Esophagus muscularis mucosa (tissue), 4 donors: ENCODE results near the gene ATP11A. TPM values are rescaled to one million over a fixed set of nuclear protein-coding genes. Genes with fewer than 3 reads are reported as not detected.

Source experiments
- DNase-seq: peaks from one replicate; pipeline ENCODE4 v3.0.0-alpha.2; 2017; ENCODE audit errors: extremely low spot score
- H3K27ac ChIP-seq, 4 donors: fragments of 200-600 bp; sonication (generic); replicated peaks in 1 of 4; 1 replicate in 3 of 4; 2 replicates in 1 of 4; pipeline ENCODE4 v1.5.1; 2016 to 2019; ENCODE audit warnings: mild to moderate bottlenecking in 1 of 4
- H3K27me3 ChIP-seq, 4 donors: fragments of 200-600 bp; sonication (generic); one replicate each; pipeline versions ENCODE4 v1.5.1 to v1.6.0; 2016 to 2019
- H3K36me3 ChIP-seq, 4 donors: fragments of 200-600 bp; sonication (generic); one replicate each; pipeline ENCODE4 v1.5.1; 2016 to 2019
- H3K4me1 ChIP-seq, 4 donors: fragments of 200-600 bp; sonication (generic); one replicate each; pipeline ENCODE4 v1.5.1; 2016 to 2019
- H3K4me3 ChIP-seq, 4 donors: fragments of 200-600 bp; sonication (generic); 1 replicate in 2 of 4; 2 replicates in 2 of 4; pipeline ENCODE4 v1.5.1; 2016 to 2019; ENCODE audit warnings: mild to moderate bottlenecking in 4 of 4, moderate library complexity in 1 of 4
- H3K9me3 ChIP-seq, 4 donors: fragments of 200-600 bp; sonication (generic); 1 replicate in 3 of 4; 2 replicates in 1 of 4; pipeline ENCODE4 v1.5.1; 2016 to 2019
- EP300 ChIP-seq: sonication (generic); formaldehyde crosslinking; IDR thresholded peaks from one replicate; pipeline ENCODE4 v1.6.1; 2017; ENCODE audit warnings: antibody characterized with exemption
- POLR2A ChIP-seq: fragments of 450-650 bp; IDR thresholded peaks from one replicate; pipeline ENCODE4 v1.6.1; 2017; ENCODE audit warnings: antibody characterized with exemption, moderate library complexity, mild to moderate bottlenecking, low read depth
- POLR2AphosphoS5 ChIP-seq, 2 donors: sonication (generic); formaldehyde crosslinking; IDR thresholded peaks; one replicate each; pipeline ENCODE4 v1.6.1; 2017; ENCODE audit warnings: antibody characterized with exemption in 2 of 2
- WGBS: methylation state at CpG from one replicate; pipeline ENCODE4 v1.1.5; 2018; 5-methylcytosine and 5-hydroxymethylcytosine counted together
- intact Hi-C: fragments of 100-400 bp; cut with DNase I; formaldehyde crosslinking; loops from one replicate; pipeline ENCODE4 v1.15.1; 2023
- total RNA-seq, 4 donors: library from RNA; depleted of rRNA; stranded (reverse); fragments of >200 nt; gene quantifications; one replicate each; pipeline versions ENCODE4 v1.1.0 to v1.2.1, GENCODE V29; 2016
- TF ChIP-seq, protein P1 (sequence below), 3 experiments: fragments of 200-600 bp in 2 of 3; fragments of 450-650 bp in 1 of 3; sonication (generic) in 2 of 3; IDR thresholded peaks; one replicate each; pipeline ENCODE4 v1.5.1; 2017 to 2019; ENCODE audit warnings: antibody characterized with exemption in 3 of 3, mild to moderate bottlenecking in 2 of 3, moderate library complexity in 1 of 3

The ATP11A gene
- total RNA-seq, 4 donors from 2014 or later: 11.2 to 27.8 (median 14.3) TPM

DNA sequence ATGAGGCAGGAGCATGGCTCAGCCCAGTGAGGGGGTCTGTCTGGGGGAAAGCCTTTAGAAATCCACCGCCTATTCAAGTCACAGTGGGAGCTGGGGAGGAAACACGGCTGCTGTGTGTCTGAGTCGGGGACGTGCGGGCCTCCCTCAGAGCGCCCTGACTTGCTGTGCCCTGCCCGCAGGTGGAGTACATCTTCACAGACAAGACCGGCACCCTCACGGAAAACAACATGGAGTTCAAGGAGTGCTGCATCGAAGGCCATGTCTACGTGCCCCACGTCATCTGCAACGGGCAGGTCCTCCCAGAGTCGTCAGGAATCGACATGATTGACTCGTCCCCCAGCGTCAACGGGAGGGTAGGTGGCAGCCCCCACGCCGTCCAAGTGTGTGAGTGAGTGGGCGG is 141.4 kb downstream of the ATP11A start:
- Histone ChIP-seq H3K27ac (no peak overlapping the region), H3K4me3 (no peak overlapping the region), H3K4me1 (no peaks in the 10 kb centered on the region), H3K27me3 (no peaks in the 10 kb centered on the region), H3K36me3 (peaks cover 48 to 97% (median 84%) of the 10 kb centered on the region in 4 donors), H3K9me3 (no peaks in the 10 kb centered on the region)
- no peak for DNase-seq
- TF ChIP-seq POLR2AphosphoS5 (IDR thresholded peaks at IDR 0.05) (no peak), EP300 (no peak), POLR2A (no peak)
- TF ChIP-seq, protein P1, sequence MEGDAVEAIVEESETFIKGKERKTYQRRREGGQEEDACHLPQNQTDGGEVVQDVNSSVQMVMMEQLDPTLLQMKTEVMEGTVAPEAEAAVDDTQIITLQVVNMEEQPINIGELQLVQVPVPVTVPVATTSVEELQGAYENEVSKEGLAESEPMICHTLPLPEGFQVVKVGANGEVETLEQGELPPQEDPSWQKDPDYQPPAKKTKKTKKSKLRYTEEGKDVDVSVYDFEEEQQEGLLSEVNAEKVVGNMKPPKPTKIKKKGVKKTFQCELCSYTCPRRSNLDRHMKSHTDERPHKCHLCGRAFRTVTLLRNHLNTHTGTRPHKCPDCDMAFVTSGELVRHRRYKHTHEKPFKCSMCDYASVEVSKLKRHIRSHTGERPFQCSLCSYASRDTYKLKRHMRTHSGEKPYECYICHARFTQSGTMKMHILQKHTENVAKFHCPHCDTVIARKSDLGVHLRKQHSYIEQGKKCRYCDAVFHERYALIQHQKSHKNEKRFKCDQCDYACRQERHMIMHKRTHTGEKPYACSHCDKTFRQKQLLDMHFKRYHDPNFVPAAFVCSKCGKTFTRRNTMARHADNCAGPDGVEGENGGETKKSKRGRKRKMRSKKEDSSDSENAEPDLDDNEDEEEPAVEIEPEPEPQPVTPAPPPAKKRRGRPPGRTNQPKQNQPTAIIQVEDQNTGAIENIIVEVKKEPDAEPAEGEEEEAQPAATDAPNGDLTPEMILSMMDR (IDR thresholded peaks at IDR 0.05): no peak
- intact Hi-C loops: no loop called here
- WGBS: 96% methylated on average over 14 of the region's 21 CpGs

DNA sequence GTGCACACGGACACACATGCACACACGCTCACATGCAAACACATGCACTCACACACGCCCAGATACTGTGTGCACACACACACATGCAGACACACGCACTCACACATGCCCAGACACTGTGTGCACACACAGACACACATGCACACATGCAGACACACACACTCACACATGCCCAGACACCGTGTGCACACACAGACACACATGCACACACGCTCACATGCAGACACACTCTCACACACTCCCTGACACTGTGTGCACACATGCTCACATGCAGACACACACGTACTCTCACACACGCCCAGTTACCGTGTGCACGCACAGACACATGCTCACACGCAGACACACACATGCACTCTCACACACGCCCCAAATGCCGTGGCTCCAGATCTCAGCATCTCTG is 142.0 kb downstream of the ATP11A start:
- Histone ChIP-seq H3K27me3 (no peaks in the 10 kb centered on the region), H3K4me3 (no peak overlapping the region), H3K9me3 (no peaks in the 10 kb centered on the region), H3K4me1 (peaks cover 0 to under 1% (median 0%) of the 10 kb centered on the region in 4 donors), H3K36me3 (peaks cover 42 to 97% (median 84%) of the 10 kb centered on the region in 4 donors), H3K27ac (no peak overlapping the region)
- 87% methylated on average over 12 of the region's 13 CpGs for WGBS
- no peak for DNase-seq
- intact Hi-C loops: no loop called here
- TF ChIP-seq POLR2AphosphoS5 (IDR thresholded peaks at IDR 0.05) (no peak), EP300 (no peak), POLR2A (no peak)
- TF ChIP-seq, protein P1 (IDR thresholded peaks at IDR 0.05): no peak

DNA sequence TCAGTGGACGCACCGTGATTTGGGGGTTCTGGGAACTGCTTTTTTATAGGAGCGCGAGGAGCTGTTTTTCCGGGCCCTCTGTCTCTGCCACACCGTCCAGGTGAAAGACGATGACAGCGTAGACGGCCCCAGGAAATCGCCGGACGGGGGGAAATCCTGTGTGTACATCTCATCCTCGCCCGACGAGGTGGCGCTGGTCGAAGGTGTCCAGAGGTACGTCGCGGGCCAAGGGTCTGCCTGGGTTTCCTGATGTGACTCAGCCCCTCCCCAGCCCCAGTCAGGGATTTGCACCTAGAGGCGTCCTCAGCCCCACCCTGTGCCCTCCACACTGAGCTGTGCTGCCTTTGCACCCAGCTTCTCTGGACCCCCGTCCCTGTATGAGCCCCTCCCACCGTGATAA is 143.0 kb downstream of the ATP11A start:
- Histone ChIP-seq H3K36me3 (peaks cover 36 to 92% (median 80%) of the 10 kb centered on the region in 4 donors), H3K27me3 (no peaks in the 10 kb centered on the region), H3K4me3 (no peak overlapping the region), H3K27ac (no peak overlapping the region), H3K4me1 (peaks cover 0 to 9% (median 6%) of the 10 kb centered on the region in 4 donors), H3K9me3 (no peaks in the 10 kb centered on the region)
- TF ChIP-seq POLR2AphosphoS5 (IDR thresholded peaks at IDR 0.05): no peak
- TF ChIP-seq, protein P1 (IDR thresholded peaks at IDR 0.05): no peak
- TF ChIP-seq EP300: no peak
- no peak for TF ChIP-seq POLR2A
- 94% methylated on average over 22 of the region's 23 CpGs for WGBS
- intact Hi-C loops: no loop called here
- DNase-seq: no peak

DNA sequence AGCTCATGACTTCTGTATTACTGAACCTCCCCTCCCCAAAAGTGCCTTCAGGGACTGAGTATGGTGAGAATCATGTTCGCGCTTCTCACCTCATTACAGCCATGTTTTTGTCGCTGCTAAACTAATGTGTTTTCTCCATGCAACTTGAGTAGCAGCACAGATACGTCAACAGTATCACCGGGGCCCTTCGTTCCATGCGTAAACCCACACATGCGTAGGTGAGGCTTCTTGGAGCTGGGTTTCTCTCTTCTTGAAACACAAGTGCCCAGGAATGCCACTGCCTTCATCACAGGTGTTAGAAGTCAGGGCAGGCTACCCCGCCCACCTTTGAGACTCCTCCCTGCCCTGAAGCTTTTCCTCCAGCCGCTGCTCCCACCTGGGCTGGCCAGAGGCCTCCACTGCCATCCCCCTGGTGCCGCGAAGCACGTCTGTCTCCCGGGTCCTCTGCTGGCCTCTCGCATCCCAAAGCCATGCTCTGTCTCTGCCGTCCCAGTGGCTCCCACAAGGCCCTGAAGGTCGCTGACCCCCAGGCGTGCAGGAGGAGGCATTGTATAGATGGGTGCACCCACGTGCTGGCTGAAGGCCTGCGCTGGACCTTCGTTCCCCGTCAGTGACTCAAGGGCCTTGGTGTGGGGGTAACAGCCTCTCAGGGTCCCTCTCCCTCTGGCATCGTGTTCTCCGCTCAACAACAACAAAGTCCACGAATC is 143.9 kb downstream of the ATP11A start:
- 95% methylated on average over 25 of the region's 25 CpGs for WGBS
- TF ChIP-seq POLR2A (no peak), POLR2AphosphoS5 (IDR thresholded peaks at IDR 0.05) (no peak), EP300 (no peak)
- TF ChIP-seq, protein P1 (IDR thresholded peaks at IDR 0.05): no peak
- no peak for DNase-seq
- intact Hi-C loops: no loop called here
- Histone ChIP-seq H3K9me3 (no peaks in the 10 kb centered on the region), H3K36me3 (peaks cover 36 to 94% (median 82%) of the 10 kb centered on the region in 4 donors), H3K27me3 (no peaks in the 10 kb centered on the region), H3K4me1 (peaks cover 0 to 9% (median 6%) of the 10 kb centered on the region in 4 donors), H3K27ac (no peak overlapping the region), H3K4me3 (no peak overlapping the region)
